ENCODE data around the gene ERVMER34-1.

The ERVMER34-1 gene, protein sequence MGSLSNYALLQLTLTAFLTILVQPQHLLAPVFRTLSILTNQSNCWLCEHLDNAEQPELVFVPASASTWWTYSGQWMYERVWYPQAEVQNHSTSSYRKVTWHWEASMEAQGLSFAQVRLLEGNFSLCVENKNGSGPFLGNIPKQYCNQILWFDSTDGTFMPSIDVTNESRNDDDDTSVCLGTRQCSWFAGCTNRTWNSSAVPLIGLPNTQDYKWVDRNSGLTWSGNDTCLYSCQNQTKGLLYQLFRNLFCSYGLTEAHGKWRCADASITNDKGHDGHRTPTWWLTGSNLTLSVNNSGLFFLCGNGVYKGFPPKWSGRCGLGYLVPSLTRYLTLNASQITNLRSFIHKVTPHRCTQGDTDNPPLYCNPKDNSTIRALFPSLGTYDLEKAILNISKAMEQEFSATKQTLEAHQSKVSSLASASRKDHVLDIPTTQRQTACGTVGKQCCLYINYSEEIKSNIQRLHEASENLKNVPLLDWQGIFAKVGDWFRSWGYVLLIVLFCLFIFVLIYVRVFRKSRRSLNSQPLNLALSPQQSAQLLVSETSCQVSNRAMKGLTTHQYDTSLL

DNA sequence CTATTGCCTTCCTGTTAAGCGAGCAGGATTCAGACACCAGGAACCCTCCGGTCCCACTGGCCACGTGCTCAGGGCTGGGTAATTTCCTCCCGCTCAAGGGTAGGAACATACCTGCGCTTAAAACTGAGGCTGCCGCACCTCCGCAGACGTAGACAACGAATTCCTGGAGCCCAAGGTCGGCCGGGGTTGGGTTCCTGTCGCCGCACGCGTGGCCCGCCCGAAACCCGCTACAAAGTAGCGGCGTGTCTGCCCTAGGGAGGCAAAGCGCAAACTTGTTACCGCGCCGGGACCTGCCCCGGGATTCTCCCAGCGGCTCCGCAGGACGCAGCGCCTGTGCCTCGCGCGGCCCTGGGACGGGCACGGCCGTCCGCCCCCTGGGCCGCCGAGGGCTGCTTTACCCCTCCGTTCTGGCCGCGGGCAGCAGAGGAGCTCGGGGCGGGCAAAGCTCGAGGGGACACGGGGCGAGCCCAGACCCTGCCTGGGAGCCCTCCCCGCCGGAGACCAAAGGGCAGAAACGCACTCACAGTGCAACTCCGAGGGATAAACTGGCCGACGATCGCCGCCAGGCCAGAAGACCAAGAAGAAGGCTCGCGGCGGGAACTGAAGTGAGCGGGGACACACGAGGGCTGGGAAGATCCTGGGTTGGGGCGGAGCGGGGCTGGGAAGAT, at the start of gene ERVMER34-1:
TSS of gene ERVMER34-1 (minus strand) at position 607 of the 668 bp plus-strand sequence. CDS start 5,905 bp downstream, outside the sequence.
- no peak for DNase-seq

DNA sequence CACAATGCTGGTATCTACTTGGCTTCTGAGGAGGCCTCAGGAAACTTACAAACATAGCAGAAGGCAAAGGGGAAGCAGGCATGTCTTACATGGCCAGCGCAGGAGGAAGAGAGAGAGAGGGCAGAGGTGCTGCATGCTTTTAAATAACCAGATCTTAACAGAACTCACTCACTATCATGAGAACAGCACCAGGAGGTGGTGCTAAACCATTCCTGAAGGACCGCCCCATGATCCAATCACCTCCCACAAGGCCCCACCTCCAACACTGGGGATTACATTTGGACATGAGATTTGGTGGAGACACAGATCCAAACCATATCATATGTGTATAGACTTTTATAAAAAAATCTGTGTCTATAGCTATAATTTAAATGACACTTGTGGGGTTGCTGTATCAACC, 48.6 kb upstream of the ERVMER34-1 start:
- DNase-seq, result no peak

DNA sequence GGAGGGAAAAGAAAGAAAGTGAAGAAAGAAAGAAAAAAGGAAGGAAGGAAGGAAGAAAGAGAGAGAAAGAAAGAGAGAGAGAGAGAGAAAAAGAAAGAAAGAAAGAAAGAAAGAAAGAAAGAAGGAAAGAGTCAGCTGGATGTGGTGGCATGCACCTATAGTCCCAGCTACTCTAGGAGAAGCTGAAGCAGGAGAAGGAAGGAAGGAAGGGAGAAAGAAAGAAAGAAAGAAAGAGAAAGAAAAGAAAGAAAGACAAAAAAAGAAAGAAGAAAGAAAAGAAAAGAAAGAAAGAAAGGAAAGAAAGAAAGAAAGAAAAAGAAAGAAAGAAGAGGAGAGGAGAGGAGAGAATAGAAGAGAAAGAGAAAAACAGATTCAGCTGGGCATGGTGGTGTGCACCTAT, 44.3 kb upstream of the ERVMER34-1 start:
- no peak for DNase-seq

DNA sequence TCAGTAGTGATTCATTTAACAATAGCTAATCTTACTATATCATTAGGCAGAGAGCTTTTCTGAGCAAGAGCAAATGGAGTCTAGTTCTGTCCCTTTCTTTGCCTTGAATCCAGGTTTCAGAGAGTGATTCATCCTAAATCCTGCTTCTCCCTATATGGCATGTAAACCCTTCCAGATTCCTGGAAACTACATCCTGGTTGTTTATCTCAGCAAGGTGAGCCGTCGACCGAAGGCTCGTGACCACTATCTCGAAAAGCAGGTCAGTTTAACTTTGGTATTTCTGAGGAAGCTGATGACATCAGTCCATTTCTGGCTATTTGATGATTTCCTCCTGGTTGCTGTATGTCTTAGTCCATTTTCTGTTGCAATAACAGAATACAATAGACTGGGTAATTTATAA, 40.7 kb upstream of the ERVMER34-1 start:
- DNase-seq, result no peak

DNA sequence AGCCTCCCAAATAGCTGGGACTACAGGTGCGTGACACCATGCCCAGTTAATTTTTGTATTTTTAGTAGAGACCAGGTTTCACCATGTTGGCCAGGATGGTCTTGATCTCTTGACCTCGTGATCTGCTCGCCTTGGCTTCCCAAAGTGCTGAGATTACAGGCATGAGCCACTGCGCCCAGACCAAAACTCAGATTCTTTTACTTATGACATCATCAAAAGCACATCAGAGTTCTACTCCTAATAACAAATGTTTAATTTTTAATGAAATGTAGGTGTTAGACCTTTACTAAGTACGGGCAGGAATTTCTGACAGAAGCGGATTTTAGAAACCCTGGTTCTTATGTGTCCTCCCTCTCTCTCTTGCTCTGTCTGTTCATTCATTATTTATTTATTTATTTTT, 38.5 kb upstream of the ERVMER34-1 start:
- no peak for DNase-seq

DNA sequence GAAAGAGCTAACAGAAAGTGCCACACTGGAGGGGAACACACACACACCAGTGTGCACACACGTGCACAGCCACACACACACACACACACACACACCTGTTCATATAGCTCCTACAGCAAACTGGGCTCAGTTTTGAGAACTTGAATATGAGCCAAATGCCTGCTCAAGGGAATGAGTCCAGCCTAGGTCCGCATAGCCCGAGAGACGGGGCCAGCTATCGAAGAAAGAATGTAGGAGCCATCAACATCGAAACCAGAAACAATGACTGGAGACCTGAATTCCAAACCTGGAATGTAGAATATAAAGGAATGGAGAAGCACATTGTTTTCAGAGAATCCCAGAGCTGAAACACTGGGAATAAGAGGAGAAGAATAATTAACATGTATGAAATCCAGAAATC, 37.6 kb upstream of the ERVMER34-1 start:
- DNase-seq, result no peak

DNA sequence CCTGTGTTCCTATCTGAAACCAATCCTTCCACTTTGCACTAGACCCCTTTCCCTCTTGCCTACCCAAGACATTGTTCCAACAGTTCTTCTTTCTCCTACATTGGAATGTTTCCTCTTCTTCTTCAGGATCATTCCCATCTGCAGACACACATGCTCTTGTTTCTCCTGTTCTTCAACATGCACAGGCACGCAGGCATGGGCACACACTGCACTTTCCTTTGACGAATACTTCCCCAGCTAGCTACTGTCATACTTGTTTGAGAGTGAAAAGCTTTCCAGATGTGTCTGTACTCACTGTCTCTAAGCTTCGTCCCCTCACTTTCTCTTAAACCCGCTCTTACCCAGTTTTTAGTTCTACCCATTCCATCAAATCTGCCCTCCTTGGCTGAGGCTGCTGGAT, 31.8 kb upstream of the ERVMER34-1 start:
- no peak for DNase-seq

DNA sequence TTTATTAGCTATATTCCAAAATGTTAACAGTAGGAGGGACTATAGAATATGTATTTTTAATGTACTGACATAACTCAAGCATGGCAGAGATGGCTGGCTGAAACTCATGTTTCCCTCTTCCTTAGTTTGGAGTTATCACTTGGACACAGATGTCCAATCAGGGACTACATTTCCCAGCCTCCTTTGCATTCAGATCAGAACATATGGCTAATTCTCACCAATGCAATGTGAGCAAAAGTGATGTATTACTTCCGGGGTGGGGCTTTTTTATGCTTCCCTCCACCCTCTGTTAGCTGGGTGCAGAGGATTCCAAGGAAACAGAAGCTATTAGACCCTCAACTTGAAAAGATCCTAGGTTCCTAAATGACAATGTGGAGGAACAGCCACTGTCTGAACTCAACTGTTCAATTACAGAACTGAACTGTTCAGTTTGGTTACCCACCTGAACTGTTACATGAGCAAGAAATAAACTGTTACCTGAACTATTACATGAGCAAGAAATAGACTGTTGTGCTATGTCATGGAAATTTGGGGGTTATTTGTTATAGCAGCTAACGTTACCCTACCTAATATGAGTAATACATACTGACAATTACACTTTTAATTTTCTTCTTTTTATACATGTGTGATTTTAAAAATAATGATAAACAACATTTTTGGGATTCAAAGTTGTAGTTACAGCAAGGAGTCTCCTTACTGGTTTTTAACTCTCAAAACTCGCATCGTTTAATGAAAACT, 29.6 kb upstream of the ERVMER34-1 start:
- DNase-seq, result no peak

DNA sequence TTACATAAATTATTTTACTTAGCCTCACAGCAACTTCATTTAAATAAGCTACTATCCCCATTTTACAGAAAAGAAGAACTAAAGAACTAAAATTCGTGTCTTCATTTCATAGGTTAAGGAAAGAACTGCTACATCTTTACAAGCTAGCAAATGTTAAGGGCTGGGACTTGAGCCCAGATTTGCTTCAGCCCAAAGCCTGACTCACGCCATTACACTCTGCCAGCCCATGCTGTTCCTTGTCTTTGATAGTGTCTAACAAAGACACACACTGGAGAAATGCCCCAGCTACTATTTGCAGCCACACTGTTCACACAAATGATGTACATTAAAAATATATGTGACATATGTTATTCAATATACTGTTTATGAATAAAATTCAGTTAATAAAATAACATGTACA, 29.0 kb upstream of the ERVMER34-1 start:
- no peak for DNase-seq

DNA sequence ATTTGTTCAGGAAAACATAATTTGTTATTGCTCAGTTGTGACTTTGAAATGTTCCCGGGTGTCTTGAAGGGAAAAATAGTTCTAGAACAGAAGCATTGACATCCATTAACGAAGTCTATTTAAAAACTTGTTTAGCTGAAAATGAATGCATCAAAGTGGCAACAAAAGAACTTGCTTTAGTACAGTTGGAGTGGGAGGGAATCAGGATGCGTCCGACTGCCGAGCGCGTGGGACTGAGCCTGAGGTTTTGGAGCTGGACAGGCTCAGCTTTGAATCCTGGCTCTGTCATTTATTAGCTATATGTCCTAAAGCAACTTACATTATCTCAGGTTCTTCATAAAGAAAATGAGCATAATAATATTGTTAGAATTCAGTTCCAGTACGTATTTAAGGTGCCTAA, 9.0 kb upstream of the ERVMER34-1 start:
- no peak for DNase-seq

DNA sequence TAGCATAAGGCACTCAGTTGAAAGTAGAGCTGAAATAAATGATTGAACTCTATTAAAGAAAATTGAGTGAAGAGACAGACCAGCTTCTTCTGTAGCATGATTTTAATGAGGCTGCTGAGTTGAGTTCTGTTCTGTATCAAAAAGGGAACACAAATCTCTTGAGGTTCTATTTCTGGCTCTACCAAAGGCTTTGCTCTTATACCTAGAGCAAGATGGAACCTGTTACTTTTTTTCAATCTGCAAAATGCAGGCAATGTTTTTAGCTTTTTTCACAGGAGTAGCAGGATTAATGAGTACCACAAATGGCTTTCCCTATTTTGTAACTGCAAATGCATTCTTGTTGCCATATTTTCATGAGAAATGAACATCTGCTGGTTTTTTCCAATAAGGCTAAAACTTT, 4.2 kb upstream of the ERVMER34-1 start:
- DNase-seq, result no peak

DNA sequence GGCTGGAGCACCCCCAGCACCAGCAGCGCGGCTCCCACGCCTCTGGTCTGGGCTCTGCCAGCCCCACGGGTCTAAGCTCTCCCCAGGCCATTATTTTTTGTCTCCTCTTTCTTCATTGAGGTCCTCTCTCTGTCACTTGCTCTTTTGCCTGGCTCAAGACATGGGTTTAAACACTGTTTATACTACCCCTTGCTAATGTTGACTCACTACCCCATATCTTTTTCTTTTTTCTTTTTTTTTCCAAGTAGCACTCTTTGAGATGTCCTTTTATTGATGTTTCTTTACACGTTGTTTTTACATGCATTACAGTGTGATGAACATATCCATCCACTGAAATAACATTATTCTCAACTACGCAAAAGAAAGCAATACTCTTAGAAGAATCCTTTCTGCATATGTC, 1.7 kb upstream of the ERVMER34-1 start:
- no peak for DNase-seq

DNA sequence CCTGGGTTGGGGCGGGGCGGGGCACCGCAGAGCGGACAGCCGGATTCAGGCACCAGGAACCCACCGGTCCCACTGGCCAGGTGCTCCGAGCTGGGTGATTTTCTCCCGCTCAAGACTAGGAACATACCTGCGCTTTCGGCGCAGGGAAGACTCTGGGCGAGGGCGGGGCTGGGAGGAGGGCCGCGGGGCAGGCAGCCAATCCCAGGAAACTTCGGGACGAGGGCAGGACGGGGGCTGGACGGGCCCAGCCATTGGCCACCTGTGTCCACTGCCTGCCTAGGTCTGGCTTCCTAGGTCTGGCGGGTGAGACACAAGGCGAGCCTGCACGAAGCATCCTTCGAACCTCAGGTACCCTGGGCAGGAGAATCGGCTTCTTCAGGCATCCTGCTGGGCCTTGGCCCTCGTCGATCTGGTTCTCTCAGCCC, 274 bp upstream of the ERVMER34-1 start:
- DNase-seq, result no peak

DNA sequence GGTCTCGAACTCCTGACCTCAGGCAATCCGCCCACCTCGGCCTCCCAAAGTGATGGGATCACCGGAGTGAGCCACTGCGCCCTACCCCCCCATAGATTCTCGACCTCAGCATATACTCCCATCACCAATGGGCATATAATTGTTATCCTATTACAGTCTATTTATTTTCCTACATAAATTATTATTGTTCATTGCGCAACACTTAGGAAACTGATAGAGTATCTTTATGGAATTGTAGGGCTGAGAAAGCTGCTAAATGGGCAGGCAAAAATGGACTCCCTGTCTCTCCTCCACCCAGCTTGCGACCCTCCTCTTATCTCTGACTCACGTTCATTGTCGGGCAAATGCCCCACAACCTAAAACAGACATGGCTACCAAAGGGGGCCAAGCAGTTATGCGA, 1.0 kb downstream of the ERVMER34-1 start:
- no peak for DNase-seq

DNA sequence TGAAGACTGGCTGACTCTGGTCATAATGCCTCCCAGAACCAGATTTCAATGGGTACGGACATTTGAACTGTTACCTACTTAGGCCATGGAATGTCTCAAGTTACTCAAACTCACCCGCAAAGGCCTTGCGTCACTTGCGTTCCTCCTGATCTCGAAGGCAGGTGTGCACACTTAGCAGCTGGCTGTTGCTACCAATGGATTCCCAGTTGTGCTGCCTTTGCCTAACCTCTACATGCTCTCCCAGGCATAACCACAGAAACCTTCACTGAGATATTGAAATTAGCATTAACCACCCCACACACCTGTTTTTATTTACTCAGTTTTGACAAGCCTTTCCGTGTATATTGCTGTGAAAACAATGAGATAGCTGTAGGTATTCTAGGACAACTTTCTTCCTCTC, 2.8 kb downstream of the ERVMER34-1 start:
- peak; percentile 67 for DNase-seq

DNA sequence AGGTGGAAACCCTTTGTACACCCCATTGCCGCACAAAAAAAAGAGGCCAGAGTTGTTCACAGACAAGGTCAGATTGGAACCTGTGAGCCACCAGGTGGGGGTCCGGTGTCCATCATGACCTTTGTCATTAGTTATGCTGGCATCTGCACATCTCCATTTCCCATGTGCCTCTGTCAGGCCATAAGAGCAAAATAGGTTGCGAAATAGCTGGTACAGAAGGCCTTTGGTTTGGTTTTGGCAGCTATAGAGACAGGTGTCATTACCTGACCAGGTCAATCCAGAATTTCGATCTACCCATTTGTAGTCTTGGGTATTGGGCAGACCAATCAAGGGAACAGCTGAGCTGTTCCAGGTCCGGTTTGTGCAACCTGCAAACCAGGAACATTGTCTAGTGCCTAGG, 6.6 kb downstream of the ERVMER34-1 start:
- DNase-seq, result no peak

DNA sequence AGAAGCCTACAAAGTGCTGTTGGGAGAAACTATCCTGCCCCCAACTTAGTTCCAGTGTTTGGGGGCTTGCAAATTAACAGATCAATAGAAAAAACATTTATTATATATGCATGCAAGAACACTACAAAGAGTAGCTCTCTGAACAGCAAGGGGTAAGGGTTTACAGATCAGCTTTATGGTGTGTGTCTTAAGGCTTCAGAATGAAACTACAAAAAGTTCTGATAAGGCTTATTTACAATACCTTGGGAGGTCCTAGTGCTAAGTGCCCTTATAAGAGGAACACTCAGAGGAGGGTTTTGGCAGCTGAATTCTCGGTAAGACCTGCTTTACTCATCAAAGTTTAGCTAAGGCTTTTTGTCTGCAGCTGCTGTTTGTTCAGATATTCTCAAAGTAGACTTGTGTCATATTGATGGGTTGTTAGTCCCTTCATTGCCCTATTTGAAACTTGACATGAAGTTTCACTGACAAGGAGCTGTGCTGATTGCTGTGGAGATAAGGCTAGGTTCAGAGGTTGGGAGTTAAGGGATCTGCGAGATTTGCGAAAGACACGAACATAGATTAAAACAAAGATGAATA, 7.7 kb downstream of the ERVMER34-1 start:
- DNase-seq, result no peak

DNA sequence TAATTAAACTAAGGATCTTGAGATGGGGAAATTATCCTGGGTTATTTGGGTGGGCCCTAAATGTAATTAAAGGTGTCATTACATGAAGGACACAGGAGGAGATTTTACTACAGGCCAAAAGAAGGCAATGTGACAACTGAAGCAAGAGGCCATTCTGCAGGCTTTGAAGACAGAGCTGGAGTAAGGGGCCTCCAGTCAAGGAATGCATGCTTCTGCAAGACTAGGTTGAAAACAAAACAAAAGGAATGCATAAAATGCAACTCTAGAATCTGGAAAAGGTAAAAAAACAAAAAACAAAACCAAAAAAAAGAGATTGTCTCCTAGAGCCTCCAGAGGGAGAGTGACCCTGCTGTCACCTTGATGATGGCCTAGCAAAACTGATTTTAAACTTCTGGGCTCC, 21.6 kb downstream of the ERVMER34-1 start:
- DNase-seq, result no peak

DNA sequence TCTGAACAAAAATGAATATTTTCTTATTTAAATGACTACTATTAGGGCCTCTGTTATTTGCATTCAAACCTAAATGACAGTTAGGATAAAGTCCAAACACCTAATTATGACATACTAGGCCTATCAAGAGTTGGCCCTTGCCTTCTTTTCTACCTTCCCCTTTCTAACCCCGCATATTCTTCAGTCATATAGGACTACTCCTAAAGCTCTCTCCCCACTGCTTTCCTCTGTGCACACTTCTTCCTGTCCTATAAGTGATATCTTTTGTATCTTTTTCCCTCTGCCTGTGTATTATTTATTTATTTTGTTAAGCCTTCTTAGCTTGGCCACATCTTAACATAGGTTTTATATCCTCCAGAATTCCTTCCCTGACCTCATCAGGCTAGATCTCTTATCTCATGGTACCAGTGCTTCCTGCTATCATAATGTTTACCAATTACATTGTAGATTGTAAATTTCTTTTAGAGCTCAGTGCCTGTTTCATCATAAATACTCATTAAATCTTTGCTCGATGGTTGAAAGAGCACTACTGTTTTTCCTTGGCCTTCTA, 22.5 kb downstream of the ERVMER34-1 start:
- no peak for DNase-seq

DNA sequence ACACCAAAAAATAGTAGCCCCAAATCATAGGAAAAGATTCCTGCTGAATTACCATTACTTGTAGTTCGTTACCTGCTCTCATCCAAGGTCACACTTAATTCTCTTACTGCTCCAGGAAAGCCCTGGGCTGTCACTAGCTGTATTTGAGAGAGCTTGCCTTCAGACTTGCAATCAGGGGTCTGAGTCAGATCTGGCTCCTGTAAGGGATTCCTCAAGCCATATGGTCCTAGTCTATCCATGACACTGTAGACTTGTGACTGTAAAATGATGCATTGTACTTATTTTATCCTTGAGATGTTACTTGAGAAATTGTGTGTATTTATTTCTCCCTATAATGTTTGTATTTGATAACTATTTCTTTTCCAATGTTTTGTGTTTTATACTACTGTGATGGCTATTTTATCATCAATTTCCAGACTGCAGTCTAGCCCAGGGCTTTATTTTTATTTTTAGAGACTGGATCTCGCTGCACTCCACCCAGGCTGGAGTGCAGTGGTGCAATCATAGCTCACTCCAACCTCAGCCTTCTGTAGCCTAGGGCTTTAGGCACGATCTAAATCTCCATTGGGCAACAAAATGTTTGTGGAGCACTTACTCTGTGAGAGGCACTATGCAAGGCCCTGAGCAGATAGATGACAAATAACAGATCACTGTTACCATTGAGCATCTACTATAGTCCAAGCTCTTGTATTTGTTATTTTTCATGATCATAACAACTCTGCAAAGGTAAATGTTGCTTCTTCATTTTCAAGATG, 24.2 kb downstream of the ERVMER34-1 start:
- no peak for DNase-seq

DNA sequence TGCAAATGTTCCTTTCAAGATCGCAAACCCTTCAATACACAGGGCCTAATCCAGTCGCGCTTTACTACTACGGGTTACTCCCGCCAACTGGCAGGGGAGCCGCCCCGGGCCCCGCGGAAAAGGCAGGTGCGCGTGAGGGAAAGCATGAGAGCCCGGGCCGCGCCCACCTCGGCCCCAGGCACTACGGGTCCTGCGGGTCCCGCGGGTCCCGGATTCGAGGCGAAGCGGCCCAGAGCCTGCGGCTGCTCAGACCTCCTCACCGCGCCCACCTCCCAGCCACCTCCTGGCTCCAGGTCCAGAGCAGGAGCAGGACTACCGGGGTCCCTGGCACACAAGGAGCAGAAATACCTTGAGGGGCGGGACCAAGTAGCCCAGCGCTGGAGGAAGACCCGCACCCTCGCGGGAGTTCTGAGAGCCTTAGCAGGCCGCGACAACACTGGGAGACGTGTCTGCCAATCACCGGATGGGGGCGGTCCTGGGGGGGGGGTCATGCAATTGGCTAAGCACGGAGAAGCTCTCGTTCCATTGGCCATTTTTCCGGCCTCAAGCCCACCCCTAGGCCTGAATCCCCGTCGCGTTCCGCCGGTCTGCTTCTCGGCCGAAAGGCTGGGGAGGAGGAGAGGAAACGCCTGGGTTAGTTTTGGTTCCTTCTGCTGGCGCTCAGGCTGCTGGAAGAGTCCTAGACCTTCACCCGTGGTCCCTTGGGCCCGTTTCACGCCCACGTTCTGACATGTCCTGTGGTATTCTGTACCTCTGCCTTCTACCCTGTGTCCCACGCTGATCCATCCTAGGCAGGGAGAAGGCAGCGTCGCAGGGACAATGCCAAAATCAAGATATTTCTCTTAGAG, 29.0 kb downstream of the ERVMER34-1 start:
- DNase-seq, result peak; percentile 76
